ENCODE results near the gene FAM149B1. TPM values are rescaled to one million over a fixed set of nuclear protein-coding genes. Genes with fewer than 3 reads are reported as not detected.

Gene FAM149B1
- polyA plus RNA-seq, 4 donors: 36.9 to 45.6 (median 41.5) TPM

DNA sequence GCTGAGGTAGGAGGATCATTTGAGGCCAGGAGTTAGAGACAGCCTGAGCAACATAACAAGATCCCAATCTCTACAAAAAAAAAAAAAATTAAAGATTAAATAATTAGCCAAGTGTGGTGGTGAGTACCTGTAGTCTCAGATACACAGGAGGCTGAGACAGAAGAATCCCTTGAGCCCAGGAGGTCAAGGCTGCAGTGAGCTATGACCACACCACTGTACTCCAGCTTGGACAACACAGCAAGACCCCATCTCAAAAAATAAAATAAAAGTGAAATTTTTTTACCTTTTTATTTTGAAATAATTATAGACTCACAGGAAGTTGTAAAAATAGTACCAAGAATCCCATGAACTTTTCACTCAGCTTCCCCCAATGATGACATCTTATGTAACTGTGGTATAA, 4.9 kb downstream of the FAM149B1 start:
- no peak for DNase-seq (ENCODE audit: low read depth in 4 of 4, low spot score in 3 of 4)

DNA sequence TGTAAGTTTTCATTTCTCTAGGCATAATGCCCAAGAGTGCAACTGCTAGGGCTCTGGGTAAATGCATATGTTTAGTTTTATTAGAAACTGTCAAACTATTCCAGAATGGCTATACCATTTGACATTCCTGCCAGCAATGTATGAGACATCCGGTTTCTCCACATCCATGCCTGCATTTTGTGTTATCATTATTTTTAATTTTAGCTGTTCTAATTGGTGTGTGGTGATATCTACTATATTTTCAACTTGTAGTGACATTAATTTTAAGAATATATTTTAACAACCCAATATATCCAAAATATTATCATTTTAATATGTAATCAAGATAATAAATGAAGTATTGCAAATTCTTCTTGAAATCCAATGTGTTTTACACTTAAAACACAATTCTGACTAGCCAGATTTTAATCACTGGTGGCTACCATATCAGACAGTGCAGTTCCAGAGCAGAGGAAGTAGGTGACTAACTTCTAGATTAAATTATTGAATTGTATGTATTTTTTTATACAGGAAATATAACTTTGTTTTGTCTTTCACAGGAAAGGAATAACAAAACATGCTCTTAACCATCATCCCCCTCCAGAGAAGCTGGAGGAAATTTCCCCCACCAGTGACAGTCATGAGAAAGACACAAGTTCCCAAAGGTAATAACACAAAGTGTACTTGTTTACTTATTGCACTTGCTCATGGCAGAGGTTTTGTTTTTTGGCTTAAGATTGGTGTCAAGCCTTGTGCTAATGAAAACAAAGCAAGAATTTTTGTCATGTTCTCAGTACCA, 6.4 kb downstream of the FAM149B1 start:
- no peak for DNase-seq (ENCODE audit: low read depth in 4 of 4, low spot score in 3 of 4)

DNA sequence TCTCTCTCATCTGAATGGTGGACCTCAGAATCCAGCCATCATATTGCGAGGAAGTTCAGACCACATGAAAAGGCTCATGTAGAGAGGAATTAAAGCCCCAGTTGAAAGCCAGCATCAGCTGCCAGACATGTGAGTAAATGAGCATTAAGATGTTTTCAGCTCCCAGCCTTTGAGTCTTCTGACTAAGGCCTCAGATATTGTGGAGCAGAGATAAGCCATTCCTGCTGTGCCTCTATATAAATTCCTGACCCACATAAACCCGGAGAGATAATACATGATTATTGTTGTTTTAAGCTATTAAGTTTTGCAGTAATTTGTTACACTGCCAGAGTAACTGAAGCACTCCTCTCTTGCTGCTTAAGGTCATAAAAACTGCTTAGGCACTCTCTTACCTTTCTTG, 14.6 kb downstream of the FAM149B1 start:
- no peak for DNase-seq (ENCODE audit: low read depth in 4 of 4, low spot score in 3 of 4)

DNA sequence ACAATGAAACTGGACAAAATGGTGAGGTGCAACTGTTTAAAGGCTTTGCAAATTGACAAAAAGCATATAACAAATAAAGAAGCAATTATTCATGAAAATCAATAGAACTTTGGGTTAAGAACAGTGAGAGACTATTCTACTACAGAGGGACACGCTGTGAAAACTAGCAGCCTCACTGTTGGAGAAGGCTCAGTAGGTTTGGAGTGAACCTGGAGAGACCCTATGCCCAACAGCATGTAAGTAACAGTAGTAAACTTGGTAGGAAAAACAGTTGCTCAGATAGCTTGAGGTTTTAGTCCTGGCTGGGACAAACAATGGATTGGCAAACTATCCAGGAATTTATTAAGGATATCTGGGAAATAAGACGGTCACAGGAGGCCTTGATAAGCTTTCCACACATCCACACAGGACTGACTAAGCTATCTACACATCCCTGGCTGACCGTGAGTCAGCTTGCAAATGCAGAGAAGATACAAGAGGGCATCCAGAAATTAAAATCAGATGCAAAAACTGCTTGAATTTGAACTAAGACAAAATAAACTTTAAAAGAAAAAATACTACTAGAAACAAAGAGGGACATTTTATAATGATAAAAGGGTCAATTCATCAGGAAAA, 15.9 kb downstream of the FAM149B1 start:
- DNase-seq (ENCODE audit: low read depth in 4 of 4, low spot score in 3 of 4): no peak

DNA sequence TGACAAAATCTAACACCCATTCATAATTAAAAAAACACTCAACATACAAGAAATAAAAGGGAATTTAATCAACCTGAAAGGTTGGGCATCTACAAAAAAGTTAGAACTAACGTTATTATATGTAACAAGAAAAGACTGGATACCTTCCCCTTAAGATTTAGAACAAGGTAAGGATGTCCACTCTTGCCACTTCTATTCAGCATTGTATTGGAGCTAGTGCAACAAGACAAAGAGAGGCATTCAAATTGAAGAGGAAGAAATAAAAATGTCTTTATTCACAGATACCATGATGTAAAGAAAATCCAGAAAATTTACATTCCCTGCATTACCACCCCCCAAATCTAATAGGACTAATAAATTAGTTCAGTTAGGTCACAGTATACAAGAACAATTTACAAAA, 18.3 kb downstream of the FAM149B1 start:
- DNase-seq (ENCODE audit: low read depth in 4 of 4, low spot score in 3 of 4): no peak

DNA sequence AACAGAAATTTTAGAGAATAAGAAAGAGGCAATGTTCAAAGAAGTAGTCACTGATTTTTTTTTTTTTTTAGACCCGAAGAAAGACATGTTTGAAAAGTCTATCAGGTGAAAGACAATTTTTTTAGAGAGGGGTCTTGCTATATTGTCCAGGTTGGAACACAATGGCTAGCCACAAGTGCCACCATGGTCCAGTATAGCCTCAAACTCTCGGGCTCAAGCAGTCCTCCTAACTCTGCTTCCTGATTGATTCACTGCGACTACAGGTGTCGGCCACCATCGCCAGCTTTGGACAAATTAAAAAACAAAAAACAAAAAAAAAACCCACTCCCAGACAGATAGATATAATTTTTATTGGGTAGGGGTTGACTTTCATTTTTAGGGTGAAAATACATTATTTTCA, 22.3 kb downstream of the FAM149B1 start:
- no peak for DNase-seq (ENCODE audit: low read depth in 4 of 4, low spot score in 3 of 4)

DNA sequence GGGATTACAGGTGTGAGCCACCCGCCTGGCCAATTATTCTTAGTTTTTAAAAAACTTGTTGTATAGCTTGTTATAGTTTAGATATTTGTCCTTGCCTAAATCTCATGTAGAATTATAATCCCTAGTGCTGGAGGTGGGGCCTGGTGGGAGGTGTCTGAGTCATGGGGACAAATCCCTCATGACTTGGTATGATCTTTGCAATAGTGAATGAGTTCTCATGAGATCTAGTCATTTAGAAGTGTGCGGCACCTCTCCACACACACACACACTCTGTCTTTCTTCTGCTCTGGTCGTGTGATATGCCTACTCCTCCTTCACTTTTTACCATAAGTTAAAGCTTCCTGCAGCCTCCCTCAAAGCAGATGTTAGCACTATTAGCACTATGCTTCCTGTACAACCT, 37.2 kb downstream of the FAM149B1 start:
- DNase-seq (ENCODE audit: low read depth in 4 of 4, low spot score in 3 of 4): no peak

DNA sequence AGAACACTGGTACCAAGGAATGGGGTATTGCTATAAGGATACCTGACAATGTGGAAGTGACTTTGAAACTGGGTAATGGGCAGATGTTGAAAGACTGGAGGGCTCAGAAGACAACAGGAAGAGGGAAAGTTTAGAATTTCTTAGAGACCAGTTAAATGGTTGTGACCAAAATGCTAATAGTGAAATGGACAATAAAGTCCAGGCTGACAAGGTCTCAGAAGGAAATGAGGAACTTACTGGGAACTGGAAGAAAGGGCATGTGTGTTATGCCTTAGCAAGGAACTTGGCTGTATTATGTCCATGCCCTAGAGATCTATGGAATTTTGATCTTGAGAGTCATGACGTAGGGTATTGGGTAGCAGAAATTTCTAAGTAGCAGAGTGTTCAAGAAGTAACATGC, 38.0 kb downstream of the FAM149B1 start:
- no peak for DNase-seq (ENCODE audit: low read depth in 4 of 4, low spot score in 3 of 4)

DNA sequence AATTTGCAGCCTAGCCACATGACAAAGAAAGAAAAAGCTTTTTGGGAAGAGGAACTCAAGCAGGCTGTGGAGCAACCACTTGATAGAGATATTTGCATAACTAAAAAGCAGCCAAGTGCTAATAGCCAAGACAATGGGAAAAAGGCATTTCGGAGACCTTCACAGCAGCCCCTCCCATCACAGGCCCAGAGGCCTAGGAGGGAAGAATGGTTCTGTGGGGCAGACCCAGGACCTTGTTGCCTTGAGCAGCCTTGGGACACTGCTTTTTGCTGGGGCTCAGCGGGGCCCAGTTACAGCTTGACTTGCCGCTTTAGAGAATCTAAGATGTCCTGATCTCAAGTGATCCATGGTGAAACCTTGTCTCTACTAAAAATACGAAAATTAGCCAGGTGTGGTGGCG, 38.5 kb downstream of the FAM149B1 start:
- no peak for DNase-seq (ENCODE audit: low read depth in 4 of 4, low spot score in 3 of 4)

DNA sequence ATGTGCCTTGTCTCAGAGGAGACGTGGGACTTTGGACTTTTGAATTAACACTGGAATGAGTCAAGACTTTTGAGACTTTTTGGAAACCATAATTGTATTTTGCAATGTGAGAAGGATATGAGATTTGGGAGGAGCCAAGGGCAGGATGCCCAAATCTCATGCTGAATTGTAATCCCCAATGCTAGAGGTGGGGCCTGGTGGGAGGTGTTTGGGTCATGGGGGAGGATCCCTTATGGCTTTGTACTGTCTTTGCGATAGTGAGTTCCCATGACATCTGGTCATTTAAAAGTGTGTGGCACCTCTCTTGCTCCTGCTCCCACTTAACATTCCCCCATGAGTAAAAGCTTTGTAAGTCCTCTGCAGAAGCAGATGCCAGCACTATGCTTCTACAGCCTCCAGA, 40.0 kb downstream of the FAM149B1 start:
- no peak for DNase-seq (ENCODE audit: low read depth in 4 of 4, low spot score in 3 of 4)

DNA sequence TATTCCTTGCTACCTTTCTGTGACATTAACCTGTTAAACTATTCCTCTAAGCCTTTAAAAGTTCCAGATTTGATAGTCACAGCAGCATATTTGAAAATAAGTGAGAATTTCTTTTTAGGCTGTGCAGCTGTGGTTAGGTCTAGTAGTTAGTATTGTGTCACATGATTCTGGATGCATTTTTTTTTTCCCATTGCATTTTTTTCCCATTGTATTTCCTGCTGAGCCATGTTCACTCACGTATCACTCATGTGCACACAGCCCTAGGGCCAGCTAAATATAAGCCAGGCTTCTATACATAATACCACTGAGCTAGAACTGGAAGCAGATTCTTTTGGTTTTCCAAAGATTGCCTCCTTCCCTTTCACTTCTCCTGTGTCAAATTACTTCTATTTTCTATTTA, 41.8 kb downstream of the FAM149B1 start:
- DNase-seq (ENCODE audit: low read depth in 4 of 4, low spot score in 3 of 4): no peak

DNA sequence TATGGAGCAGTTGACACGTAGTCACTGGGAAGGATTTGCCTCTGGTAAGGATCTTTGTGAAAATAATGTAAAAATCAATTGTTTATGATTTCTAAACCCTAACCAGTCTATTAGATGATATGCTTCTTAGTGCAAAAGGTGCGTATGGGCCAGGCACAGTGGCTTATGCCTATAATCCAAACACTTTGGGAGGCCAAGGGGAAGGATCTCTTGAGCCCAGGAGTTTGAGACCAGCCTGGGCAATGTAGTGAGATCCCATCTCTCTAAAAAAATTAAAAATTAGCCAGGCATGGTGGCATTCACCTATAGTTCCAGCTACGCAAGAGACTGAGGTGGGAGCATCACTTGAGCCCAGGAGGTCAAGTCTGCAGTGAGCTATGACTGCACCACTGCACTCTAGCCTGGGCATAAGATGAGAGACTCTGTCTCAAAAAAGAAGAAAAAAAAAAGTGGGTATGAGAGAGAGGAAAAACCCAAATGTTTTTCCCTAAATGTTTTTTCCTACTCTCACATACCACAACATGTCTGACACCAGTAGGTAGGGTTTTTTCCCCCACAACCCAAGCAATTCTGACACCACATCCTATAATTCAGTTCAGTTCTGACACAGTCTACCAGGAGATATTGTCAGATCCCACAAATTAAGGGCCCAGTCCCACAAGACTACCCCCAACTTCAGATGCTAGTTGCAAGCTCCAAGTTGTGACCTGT, 42.6 kb downstream of the FAM149B1 start:
- DNase-seq (ENCODE audit: low read depth in 4 of 4, low spot score in 3 of 4): no peak

DNA sequence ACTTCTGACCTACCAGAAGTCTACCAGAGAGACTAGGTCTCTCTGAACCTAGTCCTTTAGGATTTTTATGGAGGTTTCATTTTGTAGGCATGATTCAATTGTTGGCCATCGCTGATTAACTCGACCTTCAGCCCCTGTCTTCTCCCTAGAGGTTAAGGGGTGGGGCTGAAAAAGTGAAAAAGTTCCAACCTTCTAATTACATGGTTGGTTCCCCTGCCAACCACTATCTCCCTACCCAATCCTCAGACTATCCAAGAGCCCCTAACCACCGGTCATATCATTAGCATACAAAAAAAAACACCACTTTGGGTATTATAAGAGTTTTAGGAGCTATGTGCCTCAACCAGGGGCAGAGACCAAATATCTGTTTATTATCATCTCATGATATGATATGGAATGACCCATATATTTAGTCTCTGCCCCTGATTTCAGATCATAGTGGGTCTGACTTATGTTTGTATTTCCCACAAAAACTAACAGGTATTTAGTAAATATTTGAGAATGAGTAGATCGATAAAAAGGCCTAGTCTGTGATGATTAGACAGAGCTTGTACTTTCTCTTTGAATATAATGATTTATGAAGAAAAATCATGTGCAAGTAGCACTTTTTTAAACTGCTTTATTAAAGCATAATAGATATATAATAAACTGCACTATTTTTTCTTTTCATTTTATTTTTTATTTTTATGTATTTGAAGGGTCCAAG, 43.3 kb downstream of the FAM149B1 start:
- DNase-seq (ENCODE audit: low read depth in 4 of 4, low spot score in 3 of 4): no peak

DNA sequence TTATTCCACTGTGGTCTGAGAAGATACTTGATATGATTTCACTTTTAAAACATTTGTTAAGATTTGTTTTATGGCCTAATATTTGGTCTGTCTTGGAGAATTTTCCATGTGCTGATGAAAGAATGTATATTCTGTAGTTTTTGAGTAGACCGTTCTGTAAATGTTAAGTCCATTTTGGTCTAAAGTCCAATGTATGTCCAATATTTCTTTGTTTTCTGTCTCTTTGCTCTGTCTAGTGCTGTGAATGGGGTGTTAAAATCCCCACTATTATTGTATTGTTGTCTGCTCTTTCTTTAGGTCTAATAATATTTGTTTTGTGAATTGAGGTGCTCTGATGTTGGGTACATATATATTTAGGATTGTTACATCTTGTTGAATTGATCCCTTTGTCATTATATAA, 47.8 kb downstream of the FAM149B1 start:
- no peak for DNase-seq (ENCODE audit: low read depth in 4 of 4, low spot score in 3 of 4)

DNA sequence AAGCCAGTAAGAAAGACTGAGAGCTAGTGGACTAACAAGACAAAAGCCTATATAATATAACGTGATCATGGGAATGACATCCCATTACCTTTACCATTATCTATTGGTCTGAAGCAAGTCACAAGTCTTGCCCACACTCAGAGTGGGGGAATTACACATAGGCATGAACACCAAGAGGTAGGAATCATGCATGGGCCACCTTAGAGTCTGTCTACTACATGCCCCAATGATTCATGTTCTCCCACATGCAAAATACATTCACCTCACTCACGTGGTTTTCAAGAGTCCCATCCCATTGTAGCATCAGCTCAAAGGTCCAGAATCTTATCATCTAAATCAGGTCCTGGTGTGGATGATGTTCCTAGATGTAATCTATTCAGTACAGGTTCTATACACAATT, 49.7 kb downstream of the FAM149B1 start:
- DNase-seq (ENCODE audit: low read depth in 4 of 4, low spot score in 3 of 4): no peak

DNA sequence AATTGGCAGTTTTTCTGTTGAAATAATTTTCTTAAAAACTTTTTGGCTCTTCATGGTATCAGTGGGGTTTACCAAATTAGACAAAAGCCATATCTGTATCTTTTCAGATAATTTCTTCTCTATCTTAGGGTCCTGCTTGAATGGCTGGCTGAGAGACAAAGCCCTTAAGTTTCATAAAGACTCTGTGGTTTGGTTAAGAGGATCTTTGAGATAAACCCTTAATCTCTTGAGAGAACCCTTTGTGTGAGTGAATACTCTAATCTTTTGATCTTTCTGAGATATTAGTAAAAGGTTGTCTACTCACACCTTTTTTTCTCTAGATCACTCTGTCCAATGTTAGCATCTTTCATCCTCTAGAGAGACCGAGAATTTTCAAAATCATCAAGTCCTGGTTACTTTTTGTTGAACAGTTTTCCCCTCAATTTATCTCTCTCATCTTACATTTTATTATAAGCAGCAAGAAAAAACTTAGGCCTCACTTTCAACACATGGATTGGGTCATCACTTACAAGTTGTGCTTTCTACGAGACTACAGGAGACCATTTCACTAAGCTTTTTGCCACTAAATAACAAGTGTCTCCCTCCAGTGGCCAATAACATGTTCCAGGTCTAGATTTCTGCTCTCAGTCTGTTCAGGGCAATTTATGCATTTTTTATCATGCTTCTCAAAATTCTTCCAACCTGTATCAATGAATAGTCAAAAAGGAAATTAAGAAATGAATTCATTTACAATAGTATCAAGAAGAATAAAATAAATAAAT, 50.7 kb downstream of the FAM149B1 start:
- no peak for DNase-seq (ENCODE audit: low read depth in 4 of 4, low spot score in 3 of 4)

DNA sequence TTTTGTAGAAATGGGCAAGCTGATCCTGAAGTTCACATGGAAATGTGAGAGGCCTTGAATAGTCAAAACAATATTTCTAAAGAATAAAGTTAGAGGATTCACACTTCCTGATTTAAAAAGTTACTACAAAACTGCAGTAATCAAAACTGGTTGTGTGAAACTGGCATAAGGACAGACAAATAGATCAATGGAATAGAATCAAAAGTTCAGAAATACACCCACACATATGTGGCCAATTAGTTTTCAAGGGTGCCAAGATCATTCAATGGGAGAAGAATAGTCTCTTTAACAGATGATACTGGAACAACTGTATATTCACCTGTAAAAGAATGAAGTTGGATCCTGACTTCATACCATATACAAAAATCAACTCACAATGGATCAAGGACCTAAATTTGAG, 51.5 kb downstream of the FAM149B1 start:
- DNase-seq (ENCODE audit: low read depth in 4 of 4, low spot score in 3 of 4): no peak

DNA sequence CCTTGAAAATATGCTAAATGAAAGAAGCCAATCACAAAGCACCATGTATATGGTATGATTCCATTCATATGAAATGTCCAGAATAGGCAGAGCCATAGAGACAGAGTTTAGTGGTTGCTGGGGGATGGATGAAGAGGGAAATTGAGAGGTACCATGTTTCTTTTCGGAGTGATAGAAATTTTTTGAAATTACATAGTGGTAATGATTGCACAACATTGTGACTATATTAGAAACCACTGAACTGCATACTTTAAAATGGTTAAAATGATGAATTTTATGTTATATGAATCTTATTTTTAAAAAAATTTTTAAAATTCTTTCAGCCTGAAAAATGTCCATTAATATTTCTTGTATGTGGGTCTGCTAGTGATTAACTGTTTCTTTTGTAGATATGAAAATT, 53.1 kb downstream of the FAM149B1 start:
- DNase-seq (ENCODE audit: low read depth in 4 of 4, low spot score in 3 of 4): no peak

DNA sequence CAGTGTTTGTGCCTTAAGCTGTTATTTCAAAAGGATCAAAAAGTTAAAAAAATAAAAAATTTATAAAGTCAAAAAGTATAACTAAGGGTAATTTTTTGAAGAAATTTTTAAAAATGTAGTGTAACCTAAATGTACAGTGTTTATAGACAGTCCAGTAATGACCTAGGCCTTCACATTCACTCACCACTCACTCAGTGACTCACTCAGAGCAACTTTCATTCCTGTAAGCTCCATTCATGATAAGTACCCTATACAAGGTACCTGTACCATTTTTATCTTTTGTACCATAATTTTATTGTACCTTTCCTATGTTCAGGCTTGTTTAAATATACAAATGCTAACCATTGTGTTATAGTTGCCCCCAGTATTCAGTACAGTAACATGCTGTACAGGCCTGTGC, 57.6 kb downstream of the FAM149B1 start:
- DNase-seq (ENCODE audit: low read depth in 4 of 4, low spot score in 3 of 4): no peak

DNA sequence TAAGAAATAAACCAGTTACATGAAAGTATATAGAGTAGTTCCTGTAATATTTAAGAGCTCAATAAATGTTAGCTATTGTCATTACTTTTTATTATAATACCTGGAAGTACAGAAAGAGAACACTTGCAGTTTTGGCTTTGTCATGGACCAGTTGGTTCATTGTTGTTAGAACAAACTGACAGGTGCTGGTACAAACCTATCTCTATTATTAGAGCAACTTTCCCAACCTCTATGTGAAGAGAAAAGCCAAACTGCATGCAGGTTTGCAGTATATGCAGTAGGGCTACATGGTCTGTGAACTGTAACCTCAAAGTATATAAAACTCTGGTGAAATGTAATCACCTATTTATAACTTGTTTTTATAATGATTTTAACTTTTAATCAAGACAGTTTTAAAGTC, 58.7 kb downstream of the FAM149B1 start:
- DNase-seq (ENCODE audit: low read depth in 4 of 4, low spot score in 3 of 4): no peak

DNA sequence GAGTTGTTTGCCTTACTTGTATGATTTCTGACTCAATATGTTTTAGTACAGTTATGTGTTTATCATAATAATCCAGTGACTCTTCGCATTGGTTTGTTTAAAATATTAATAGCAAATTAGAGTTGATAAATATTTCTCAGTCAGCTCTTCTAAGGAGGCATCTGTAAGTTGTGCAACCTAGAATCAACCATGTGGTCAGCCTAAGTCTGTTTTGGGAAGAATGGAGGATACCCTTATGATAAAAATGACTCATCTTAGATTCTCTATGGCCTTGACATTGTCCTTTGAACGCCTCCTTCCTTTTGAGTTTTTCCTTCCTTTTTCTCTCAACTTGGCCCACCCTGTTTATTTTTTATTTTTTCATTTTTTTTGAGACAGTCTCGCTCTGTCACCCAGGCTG, 60.3 kb downstream of the FAM149B1 start:
- DNase-seq (ENCODE audit: low read depth in 4 of 4, low spot score in 3 of 4): no peak

All from right renal pelvis (tissue), 4 donors.